HEK293 (cell line): Measurements from ENCODE around the gene STK10.

ENCODE experiments used
- CTCF ChIA-PET: fragments of 350-600 bp; formaldehyde crosslinking; extraction: SDS; loops from one replicate; lab custom pipeline; 2021; ENCODE audit warnings: antibody characterized with exemption; lab: Yijun Ruan, JAX
- POLR2A ChIA-PET: fragments of 300-600 bp; formaldehyde crosslinking; extraction: SDS; loops from one replicate; lab custom pipeline; 2020; ENCODE audit warnings: antibody characterized with exemption, inconsistent platforms; lab: Yijun Ruan, JAX
- H3K27ac ChIP-seq: fragments of 200-500 bp; sonication (Bioruptor generic); 2 replicates; pipeline ENCODE4 v1.5.1; 2014; ENCODE audit warnings: low read depth, low read length, control low read depth, inconsistent platforms; ENCODE audit errors: extremely low read depth
- H3K36me3 ChIP-seq, 2 experiments: fragments of 200-500 bp in 1 of 2; sonication (Bioruptor generic) in 1 of 2; 1 replicate in 1 of 2; 2 replicates in 1 of 2; pipeline ENCODE4 v1.5.1; 2014 to 2017; ENCODE audit warnings: inconsistent platforms in 2 of 2, low read length in 2 of 2; ENCODE audit not compliant: control insufficient read depth in 2 of 2, insufficient read depth in 1 of 2
- H3K4me1 ChIP-seq: fragments of 200-500 bp; sonication (Bioruptor generic); 2 replicates; pipeline ENCODE4 v1.5.1; 2014; ENCODE audit warnings: mild to moderate bottlenecking, low read length, inconsistent platforms; ENCODE audit not compliant: control insufficient read depth, insufficient read depth
- H3K4me3 ChIP-seq: 2 replicates; pipeline ENCODE4 v1.5.1; 2011; ENCODE audit warnings: low read depth, mild to moderate bottlenecking, control low read depth, low read length, moderate library complexity
- H3K9me3 ChIP-seq: fragments of 200-500 bp; sonication (Bioruptor generic); 2 replicates; pipeline ENCODE4 v1.5.1; 2014; ENCODE audit warnings: low read depth, low read length, inconsistent platforms; ENCODE audit not compliant: control insufficient read depth, insufficient read depth
- BCL6B ChIP-seq: fragments of 450-650 bp; formaldehyde crosslinking; IDR thresholded peaks from 2 replicates; pipeline ENCODE4 v1.5.1; 2017; ENCODE audit warnings: missing biosample characterization, missing genetic modification characterization
- CTCF ChIP-seq: fragments of 450-650 bp; formaldehyde crosslinking; IDR thresholded peaks from 2 replicates; pipeline ENCODE4 v1.5.1; 2016; ENCODE audit warnings: missing biosample characterization, missing genetic modification characterization
- EGR2 ChIP-seq: fragments of 450-650 bp; formaldehyde crosslinking; IDR thresholded peaks from 2 replicates; pipeline ENCODE4 v1.5.1; 2016; ENCODE audit warnings: low read depth, missing biosample characterization, missing genetic modification characterization
- HOXD13 ChIP-seq: sonication (generic); formaldehyde crosslinking; IDR thresholded peaks from 2 replicates; pipeline ENCODE4 v1.8.0; 2022; ENCODE audit warnings: missing genetic modification reagents, borderline replicate concordance
- KLF1 ChIP-seq: fragments of 450-650 bp; formaldehyde crosslinking; IDR thresholded peaks from 2 replicates; pipeline ENCODE4 v1.5.1; 2016; ENCODE audit warnings: missing biosample characterization, missing genetic modification characterization
- KLF16 ChIP-seq: fragments of 450-650 bp; formaldehyde crosslinking; IDR thresholded peaks from 2 replicates; pipeline ENCODE4 v1.5.1; 2017; ENCODE audit warnings: missing biosample characterization, missing genetic modification characterization
- PRDM10 ChIP-seq: fragments of 450-650 bp; formaldehyde crosslinking; IDR thresholded peaks from 2 replicates; pipeline ENCODE4 v1.5.1; 2016; ENCODE audit warnings: missing biosample characterization, missing genetic modification characterization
- PRDM2 ChIP-seq: fragments of 450-650 bp; formaldehyde crosslinking; IDR thresholded peaks from 2 replicates; pipeline ENCODE4 v1.5.1; 2016; ENCODE audit warnings: missing biosample characterization, missing genetic modification characterization, borderline replicate concordance
- ZBTB48 ChIP-seq: fragments of 450-650 bp; formaldehyde crosslinking; IDR thresholded peaks from 2 replicates; pipeline ENCODE4 v1.5.1; 2016; ENCODE audit warnings: missing biosample characterization, missing genetic modification characterization
- ZEB2 ChIP-seq: fragments of 450-650 bp; formaldehyde crosslinking; IDR thresholded peaks from 2 replicates; pipeline ENCODE4 v1.5.1; 2016; ENCODE audit warnings: missing biosample characterization, missing genetic modification characterization
- ZFHX2 ChIP-seq: fragments of 450-650 bp; formaldehyde crosslinking; conservative IDR thresholded peaks from 2 replicates; pipeline ENCODE4 v1.5.1; 2016; ENCODE audit warnings: missing biosample characterization, missing genetic modification characterization
- ZNF2 ChIP-seq: fragments of 450-650 bp; formaldehyde crosslinking; IDR thresholded peaks from 2 replicates; pipeline ENCODE4 v1.5.1; 2016; ENCODE audit warnings: missing biosample characterization, missing genetic modification characterization
- ZNF266 ChIP-seq: fragments of 450-650 bp; formaldehyde crosslinking; IDR thresholded peaks from 2 replicates; pipeline ENCODE4 v1.5.1; 2016; ENCODE audit warnings: missing biosample characterization, missing genetic modification characterization, low read depth
- ZNF366 ChIP-seq: fragments of 450-650 bp; formaldehyde crosslinking; conservative IDR thresholded peaks from 2 replicates; pipeline ENCODE4 v1.5.1; 2016; ENCODE audit warnings: missing biosample characterization, missing genetic modification characterization
- ZNF510 ChIP-seq: fragments of 450-650 bp; formaldehyde crosslinking; IDR thresholded peaks from 2 replicates; pipeline ENCODE4 v1.5.1; 2018; ENCODE audit warnings: mild to moderate bottlenecking, missing genetic modification characterization, missing biosample characterization; ENCODE audit not compliant: insufficient replicate concordance
- ZNF629 ChIP-seq: fragments of 450-650 bp; formaldehyde crosslinking; IDR thresholded peaks from 2 replicates; pipeline ENCODE4 v1.5.1; 2017; ENCODE audit warnings: missing biosample characterization, missing genetic modification characterization
- ZNF785 ChIP-seq: fragments of 450-650 bp; formaldehyde crosslinking; IDR thresholded peaks from 2 replicates; pipeline ENCODE4 v1.5.1; 2016; ENCODE audit warnings: missing biosample characterization, missing genetic modification characterization
- ZSCAN23 ChIP-seq: fragments of 450-650 bp; formaldehyde crosslinking; IDR thresholded peaks from 2 replicates; pipeline ENCODE4 v1.5.1; 2016; ENCODE audit warnings: missing biosample characterization, missing genetic modification characterization
- ZSCAN4 ChIP-seq: fragments of 450-650 bp; formaldehyde crosslinking; IDR thresholded peaks from 2 replicates; pipeline ENCODE4 v1.5.1; 2017; ENCODE audit warnings: missing biosample characterization, missing genetic modification characterization

Gene STK10

GRCh38 chr5:172002840-172003512 lies 185.0 kb downstream of the STK10 start:
- H3K9me3 ChIP-seq = no peaks in the 10 kb centered on the region
- no peak for TF ChIP-seq ZEB2 (tag by site-specific recombination)
- peak; percentile 66 for TF ChIP-seq BCL6B (tag by site-specific recombination)
- TF ChIP-seq PRDM2 (tag by site-specific recombination) = no peak
- 0 out of 2 replicates have a peak, but pooled peaks have one; percentile 30 for TF ChIP-seq ZNF366 (tag by site-specific recombination)
- TF ChIP-seq ZFHX2 = peak; percentile 75
- peak; percentile 78 for TF ChIP-seq EGR2 (tag by site-specific recombination)
- TF ChIP-seq PRDM10 (tag by site-specific recombination) = peak; percentile 39; the same call in 1 of the 2 replicates
- TF ChIP-seq, all 188 proteins: peak for 5
- peaks cover 35% of the 10 kb centered on the region for H3K4me1 ChIP-seq
- no peaks in the 10 kb centered on the region for H3K36me3 ChIP-seq
- H3K4me3 ChIP-seq = no peak overlapping the region
- H3K27ac ChIP-seq = no peak overlapping the region
- POLR2A ChIA-PET = no interaction called here
- CTCF ChIA-PET = interaction anchor here (0.6 to 1.5 kb wide), 5 partner anchors 56 to 798 kb away, joined by 3 to 8 read pairs (median 4); partner anchors contain the start of gene STK10

- Histone ChIP-seq H3K9me3 (no peaks in the 10 kb centered on the region), H3K27ac (no peak overlapping the region), H3K4me3 (no peak overlapping the region), H3K36me3 (no peaks in the 10 kb centered on the region), H3K4me1 (peaks cover 33% of the 10 kb centered on the region)
- ChIA-PET CTCF (interaction anchor here (0.6 to 0.7 kb wide), 3 partner anchors 15 to 228 kb away, joined by 3 to 6 read pairs (median 3); no protein-coding TSS in a partner anchor), POLR2A (no interaction called here)
- TF ChIP-seq KLF1 (tag by site-specific recombination) (no peak), KLF16 (tag by site-specific recombination) (no peak), ZNF266 (tag by site-specific recombination) (no peak), ZNF366 (tag by site-specific recombination) (no peak), ZFHX2 (no peak), ZEB2 (tag by site-specific recombination) (0 out of 2 replicates have a peak, but pooled peaks have one; percentile 26), ZBTB48 (tag by site-specific recombination) (no peak), CTCF (tag by site-specific recombination) (peak; percentile 60), ZNF785 (tag by site-specific recombination) (no peak), HOXD13 (CRISPR knock-in tag) (no peak), ZSCAN23 (tag by site-specific recombination) (no peak), ZNF510 (tag by site-specific recombination) (no peak), ZSCAN4 (peak; percentile 49; the same call in 1 of the 2 replicates), ZNF629 (tag by site-specific recombination) (peak; percentile 68), ZNF2 (tag by site-specific recombination) (0 out of 2 replicates have a peak, but pooled peaks have one; percentile 24)
Measured at GRCh38 chr5:172002310-172002709, 185.7 kb downstream of the STK10 start.
